HepG2 (cell line): ENCODE results near the gene SLC16A13. TPM values are rescaled to one million over a fixed set of nuclear protein-coding genes. Genes with fewer than 3 reads are reported as not detected.

Source experiments
- ATAD3A ChIP-seq: sonication (generic); formaldehyde crosslinking; IDR thresholded peaks from 2 replicates; pipeline ENCODE4 v1.4.0; 2020; ENCODE audit warnings: missing genetic modification reagents
- ATF4 ChIP-seq, 2 experiments: fragments of 450-650 bp in 1 of 2; sonication (generic) in 1 of 2; formaldehyde crosslinking; IDR thresholded peaks; 2 replicates each; pipeline versions ENCODE4 v1.5.0 to v1.8.0; 2020 to 2022; ENCODE audit warnings: mild to moderate bottlenecking in 1 of 2, missing genetic modification reagents in 1 of 2
- CENPBD1 ChIP-seq: sonication (generic); formaldehyde crosslinking; IDR thresholded peaks from 2 replicates; pipeline ENCODE4 v1.8.0; 2022; ENCODE audit warnings: missing genetic modification reagents, low read depth, mild to moderate bottlenecking, borderline replicate concordance
- DNMT3B ChIP-seq: conservative IDR thresholded peaks from 2 replicates; pipeline ENCODE4 v1.6.1; 2016; ENCODE audit warnings: missing biosample characterization, control low read depth
- FOXA1 ChIP-seq, 2 experiments: fragments of 450-650 bp in 1 of 2; sonication (generic) in 1 of 2; formaldehyde crosslinking in 1 of 2; IDR thresholded peaks; 2 replicates each; pipeline versions ENCODE4 v1.4.0 to v1.6.1; 2016 to 2020; ENCODE audit warnings: missing genetic modification reagents in 1 of 2
- KMT2A ChIP-seq: sonication (generic); formaldehyde crosslinking; IDR thresholded peaks from 2 replicates; pipeline ENCODE4 v1.4.0; 2020; ENCODE audit warnings: missing genetic modification reagents
- MXD1 ChIP-seq: sonication (generic); formaldehyde crosslinking; IDR thresholded peaks from 2 replicates; pipeline ENCODE4 v1.4.0; 2020; ENCODE audit warnings: mild to moderate bottlenecking, missing genetic modification reagents
- MYC ChIP-seq: sonication (generic); formaldehyde crosslinking; IDR thresholded peaks from 2 replicates; pipeline ENCODE4 v1.9.0; 2021; ENCODE audit warnings: missing genetic modification reagents, borderline replicate concordance
- NBN ChIP-seq: fragments of 450-650 bp; conservative IDR thresholded peaks from 2 replicates; pipeline ENCODE4 v1.6.1; 2017
- NR2F1 ChIP-seq, 2 experiments: fragments of 450-650 bp in 1 of 2; formaldehyde crosslinking in 1 of 2; IDR thresholded peaks; 2 replicates each; pipeline versions ENCODE4 v1.5.0 to v1.6.1; 2016 to 2020; ENCODE audit warnings: mild to moderate bottlenecking in 1 of 2, missing compliant biosample characterization in 1 of 2, missing genetic modification reagents in 1 of 2, moderate library complexity in 1 of 2
- SP2 ChIP-seq: sonication (generic); formaldehyde crosslinking; IDR thresholded peaks from 2 replicates; pipeline ENCODE4 v1.5.1; 2020; ENCODE audit warnings: mild to moderate bottlenecking, missing genetic modification reagents
- THRA ChIP-seq: sonication (generic); formaldehyde crosslinking; IDR thresholded peaks from 2 replicates; pipeline ENCODE4 v1.4.0; 2020; ENCODE audit warnings: missing genetic modification reagents, borderline replicate concordance
- ZBTB26 ChIP-seq: IDR thresholded peaks from 2 replicates; pipeline ENCODE4 v1.6.1; 2016; ENCODE audit warnings: missing compliant biosample characterization, missing genetic modification reagents, borderline replicate concordance
- ZBTB46 ChIP-seq: sonication (generic); formaldehyde crosslinking; IDR thresholded peaks from 2 replicates; pipeline ENCODE4 v1.4.0; 2020; ENCODE audit warnings: mild to moderate bottlenecking, missing genetic modification reagents, borderline replicate concordance
- ZNF256 ChIP-seq: sonication (generic); formaldehyde crosslinking; conservative IDR thresholded peaks from 2 replicates; pipeline ENCODE4 v1.4.0; 2020; ENCODE audit warnings: missing genetic modification reagents
- ZNF335 ChIP-seq: sonication (generic); formaldehyde crosslinking; IDR thresholded peaks from 2 replicates; pipeline ENCODE4 v1.4.0; 2020; ENCODE audit warnings: missing genetic modification reagents
- ZNF543 ChIP-seq: sonication (generic); formaldehyde crosslinking; IDR thresholded peaks from 2 replicates; pipeline ENCODE4 v1.4.0; 2020; ENCODE audit warnings: mild to moderate bottlenecking, missing genetic modification reagents
- ZNF577 ChIP-seq: sonication (generic); formaldehyde crosslinking; IDR thresholded peaks from 2 replicates; pipeline ENCODE4 v1.4.0; 2020; ENCODE audit warnings: mild to moderate bottlenecking, low read depth, missing genetic modification reagents, borderline replicate concordance
- ZNF597 ChIP-seq: sonication (generic); formaldehyde crosslinking; IDR thresholded peaks from 2 replicates; pipeline ENCODE4 v1.5.0; 2020; ENCODE audit warnings: missing genetic modification reagents
- ZNF670 ChIP-seq: sonication (generic); formaldehyde crosslinking; IDR thresholded peaks from 2 replicates; pipeline ENCODE4 v1.8.0; 2022; ENCODE audit warnings: mild to moderate bottlenecking, missing genetic modification reagents, borderline replicate concordance
- ZZZ3 ChIP-seq: sonication (generic); formaldehyde crosslinking; IDR thresholded peaks from 2 replicates; pipeline ENCODE4 v1.4.0; 2020; ENCODE audit warnings: missing genetic modification reagents, mild to moderate bottlenecking, borderline replicate concordance
- polyA plus RNA-seq, 8 experiments: library from polyadenylated mRNA; depleted of rRNA in 3 of 8; stranded (reverse) in 7 of 8; unstranded in 1 of 8; fragments of >200 nt; fragmentation: Illumina TruSeq in 4 of 8; extraction: Trizol in 4 of 8; gene quantifications; 2 replicates each; pipeline versions ENCODE4 v1.2.1 to v1.2.3, GENCODE V29; 2011 to 2016; ENCODE audit warnings: low read depth in 4 of 8, missing spikeins in 1 of 8, mixed read lengths in 1 of 8; ENCODE audit not compliant: insufficient read depth in 1 of 8
- total RNA-seq, 5 experiments: library from RNA; depleted of rRNA; stranded (reverse); fragments of >200 nt; fragmentation: Illumina TruSeq; extraction: Trizol; gene quantifications; 2 replicates each; pipeline ENCODE4 v1.2.3, GENCODE V29; 2016; ENCODE audit warnings: low read depth in 1 of 5

SLC16A13 gene
- total and polyA plus RNA-seq, 2 of the 13 experiments (the other 11 are each of a cell fraction or from before 2014, with no cell fraction given): 2.2 to 3.0 TPM

GRCh38 chr17:7014261-7014994, 21.4 kb upstream of the SLC16A13 start (continued):
- peak in 1 of 2 experiments; percentile 41; a peak in 1 of 4 replicates for TF ChIP-seq ATF4 (CRISPR knock-in tag; IDR thresholded peaks at IDR 0.05)
- no peak for TF ChIP-seq CENPBD1 (CRISPR knock-in tag)
- TF ChIP-seq ZBTB26: no peak
- peak; percentile 62; the same call in 1 of the 2 replicates for TF ChIP-seq MXD1
- peak; percentile 91 for TF ChIP-seq SP2
- TF ChIP-seq KMT2A: peak; percentile 66; the same call in 1 of the 2 replicates
- TF ChIP-seq MYC (CRISPR knock-in tag): peak; percentile 71; the same call in 1 of the 2 replicates
- no peak for TF ChIP-seq ZNF335
- peak; percentile 55; the same call in 1 of the 2 replicates for TF ChIP-seq DNMT3B
- peak; percentile 79; the same call in 1 of the 2 replicates for TF ChIP-seq ZZZ3 (CRISPR knock-in tag)
- TF ChIP-seq NBN: no peak
- no peak for TF ChIP-seq ZNF597 (CRISPR knock-in tag)
- 0 out of 2 replicates have a peak, but pooled peaks have one; percentile 55 for TF ChIP-seq ZNF543 (CRISPR knock-in tag)
- no peak for TF ChIP-seq FOXA1 (IDR thresholded peaks at IDR 0.05)
- peak; percentile 44 for TF ChIP-seq FOXA1 (CRISPR knock-in tag; IDR thresholded peaks at IDR 0.05)
- no peak for TF ChIP-seq NR2F1 (CRISPR knock-in tag; IDR thresholded peaks at IDR 0.05)
- no peak for TF ChIP-seq ZBTB46 (CRISPR knock-in tag)
- no peak for TF ChIP-seq ZNF670 (CRISPR knock-in tag)
- TF ChIP-seq THRA (CRISPR knock-in tag): no peak
- TF ChIP-seq ZNF577 (CRISPR knock-in tag): no peak
- no peak for TF ChIP-seq ATAD3A (CRISPR knock-in tag)
- no peak for TF ChIP-seq ZNF256
